HCT116 (cell line): ENCODE results near the gene PARM1. TPM values are rescaled to one million over a fixed set of nuclear protein-coding genes. Genes with fewer than 3 reads are reported as not detected.

Experiments
- ATAC-seq: fragments of 200-7000 bp; cut with Tn5 transposase; 2 replicates; pipeline ENCODE4 v1.9.1; 2020; ENCODE audit warnings: mild to moderate bottlenecking, moderate library complexity
- BruUV-seq: library from RNA; stranded (reverse); fragments of 400-500 nt; replicated peaks from 2 replicates; lab custom pipeline; 2021; lab: Mats Ljungman, UMichigan
- CTCF ChIA-PET: fragments of 300-600 bp; sonication (Branson Sonifier 250); formaldehyde crosslinking; loops from one replicate; lab custom pipeline; 2021; ENCODE audit warnings: antibody characterized with exemption; lab: Charles Lee
- POLR2A ChIA-PET: fragments of 300-600, 350-600 bp; sonication (Branson Sonifier 250); formaldehyde crosslinking; loops from one replicate; lab custom pipeline; 2021; ENCODE audit warnings: antibody characterized with exemption; lab: Charles Lee
- RAD21 ChIA-PET, 2 experiments: fragments of 300-600 bp; sonication (Branson Sonifier 250); formaldehyde crosslinking; loops; one replicate each; lab custom pipeline; 2023; ENCODE audit warnings: low total read pairs in 2 of 2; ENCODE audit not compliant: uncharacterized antibody in 2 of 2, unreplicated experiment in 2 of 2, low non-redundant PET in 1 of 2; lab: Charles Lee
- DNase-seq: peaks from one replicate; pipeline ENCODE4 v3.0.0-alpha.2; 2010; ENCODE audit warnings: low read depth, low spot score
- H2AFZ ChIP-seq: fragments of 200-600 bp; shearing (Covaris generic), sonication (generic); 2 replicates; pipeline ENCODE4 v1.6.1; 2017; ENCODE audit warnings: low read depth, mixed run types, mixed read lengths, antibody characterized with exemption, low read length; ENCODE audit not compliant: poor library complexity, severe bottlenecking
- H3K27ac ChIP-seq: 2 replicates; pipeline ENCODE4 v1.5.1; 2012; ENCODE audit warnings: low read depth, low read length
- H3K27me3 ChIP-seq: fragments of 200-600 bp; sonication (generic); 2 replicates; pipeline ENCODE4 v1.6.1; 2016; ENCODE audit warnings: mixed run types, low read length, mixed read lengths; ENCODE audit not compliant: insufficient read depth
- H3K36me3 ChIP-seq, 2 experiments: fragments of 200-500 bp in 1 of 2; fragments of 200-600 bp in 1 of 2; sonication (Bioruptor generic) in 1 of 2; sonication (generic) in 1 of 2; 2 replicates each; pipeline versions ENCODE4 v1.5.1 to v1.6.1; 2014 to 2016; ENCODE audit warnings: low read length in 2 of 2, inconsistent platforms in 1 of 2, mixed read lengths in 1 of 2, mixed run types in 1 of 2; ENCODE audit not compliant: insufficient read depth in 2 of 2, control insufficient read depth in 1 of 2
- H3K4me1 ChIP-seq, 2 experiments: fragments of 200-600 bp in 1 of 2; sonication (generic) in 1 of 2; 2 replicates each; pipeline versions ENCODE4 v1.5.1 to v1.6.1; 2012 to 2017; ENCODE audit warnings: low read length in 2 of 2, inconsistent platforms in 1 of 2, mild to moderate bottlenecking in 1 of 2, mixed read lengths in 1 of 2, mixed run types in 1 of 2, moderate library complexity in 1 of 2; ENCODE audit not compliant: insufficient read depth in 2 of 2, control insufficient read depth in 1 of 2
- H3K4me2 ChIP-seq: fragments of 200-600 bp; sonication (generic); 2 replicates; pipeline ENCODE4 v1.6.1; 2017; ENCODE audit warnings: mixed run types, low read length, mixed read lengths
- H3K4me3 ChIP-seq, 2 experiments: fragments of 200-600 bp in 1 of 2; sonication (generic) in 1 of 2; replicated peaks in 1 of 2; 2 replicates each; pipeline ENCODE4 v1.5.1; 2011 to 2016; ENCODE audit warnings: low read length in 2 of 2, control low read depth in 1 of 2, low read depth in 1 of 2, mild to moderate bottlenecking in 1 of 2, mixed read lengths in 1 of 2, mixed run types in 1 of 2
- H3K79me2 ChIP-seq: fragments of 200-600 bp; sonication (generic); 2 replicates; pipeline ENCODE4 v1.6.1; 2017; ENCODE audit warnings: mild to moderate bottlenecking, mixed run types, low read length, moderate library complexity, mixed read lengths; ENCODE audit not compliant: insufficient read depth
- H3K9ac ChIP-seq: fragments of 200-600 bp; sonication (generic); 2 replicates; pipeline ENCODE4 v1.6.1; 2016; ENCODE audit warnings: low read length, mixed read lengths
- H3K9me2 ChIP-seq: fragments of 200-600 bp; sonication (generic), shearing (Covaris generic); 2 replicates; pipeline ENCODE4 v1.6.1; 2017; ENCODE audit warnings: mixed run types, mild to moderate bottlenecking, moderate library complexity; ENCODE audit not compliant: insufficient read depth
- H3K9me3 ChIP-seq, 2 experiments: fragments of 200-500 bp in 1 of 2; fragments of 200-600 bp in 1 of 2; sonication (Bioruptor generic) in 1 of 2; sonication (generic) in 1 of 2; 2 replicates each; pipeline ENCODE4 v1.6.1; 2014 to 2017; ENCODE audit warnings: low read length in 2 of 2, mixed read lengths in 2 of 2, inconsistent platforms in 1 of 2, low read depth in 1 of 2, mild to moderate bottlenecking in 1 of 2, mixed run types in 1 of 2, moderate library complexity in 1 of 2; ENCODE audit not compliant: control insufficient read depth in 1 of 2, insufficient read depth in 1 of 2
- H4K20me1 ChIP-seq: fragments of 200-600 bp; sonication (generic), shearing (Covaris generic); 2 replicates; pipeline ENCODE4 v1.6.1; 2017; ENCODE audit warnings: mixed run types, mild to moderate bottlenecking, moderate library complexity; ENCODE audit not compliant: insufficient read depth
- EGR1 ChIP-seq: IDR thresholded peaks from 2 replicates; pipeline ENCODE4 v1.6.1; 2012; ENCODE audit warnings: low read depth
- ELF1 ChIP-seq: IDR thresholded peaks from 2 replicates; pipeline ENCODE4 v1.6.1; 2012; ENCODE audit warnings: low read depth, borderline replicate concordance
- JUND ChIP-seq: IDR thresholded peaks from 2 replicates; pipeline ENCODE4 v1.6.1; 2012
- SP1 ChIP-seq: IDR thresholded peaks from 2 replicates; pipeline ENCODE4 v1.6.1; 2012; ENCODE audit warnings: low read depth
- TCF7L2 ChIP-seq: IDR thresholded peaks from 2 replicates; pipeline ENCODE4 v1.7.0; 2011; ENCODE audit warnings: borderline replicate concordance, inconsistent platforms; ENCODE audit not compliant: insufficient read depth, insufficient read length; ENCODE audit errors: extremely low read depth
- intact Hi-C: fragments of 100-400 bp; cut with micrococcal nuclease; formaldehyde crosslinking; loops from 2 replicates; pipeline ENCODE4 v1.10.0; 2022
- total RNA-seq: library from RNA; stranded (reverse); gene quantifications from one replicate; pipeline ENCODE4 v1.2.1, GENCODE V29; 2021; ENCODE audit not compliant: unreplicated experiment
- TF ChIP-seq, protein P1 (sequence below): IDR thresholded peaks from 2 replicates; pipeline ENCODE4 v1.6.1; 2012; ENCODE audit warnings: low read depth
- TF ChIP-seq, protein P2 (sequence below), 3 experiments: fragments of 200-600 bp in 1 of 3; sonication (generic) in 1 of 3; IDR thresholded peaks in 2 of 3; conservative IDR thresholded peaks in 1 of 3; 2 replicates each; pipeline ENCODE4 v1.5.1; 2012 to 2017; ENCODE audit warnings: low read depth in 2 of 3, low read length in 2 of 3, antibody characterized with exemption in 1 of 3, borderline replicate concordance in 1 of 3, control low read depth in 1 of 3, mild to moderate bottlenecking in 1 of 3, mixed read lengths in 1 of 3, mixed run types in 1 of 3, moderate library complexity in 1 of 3; ENCODE audit not compliant: insufficient read depth in 1 of 3
- TF ChIP-seq, protein P3 (sequence below): IDR thresholded peaks from 2 replicates; pipeline ENCODE4 v1.6.1; 2011; ENCODE audit warnings: mild to moderate bottlenecking, low read length, moderate library complexity; ENCODE audit not compliant: insufficient replicate concordance; ENCODE audit errors: extremely low read depth

The PARM1 gene
- total RNA-seq, 1 experiment from 2014 or later, result 11.7 TPM

DNA sequence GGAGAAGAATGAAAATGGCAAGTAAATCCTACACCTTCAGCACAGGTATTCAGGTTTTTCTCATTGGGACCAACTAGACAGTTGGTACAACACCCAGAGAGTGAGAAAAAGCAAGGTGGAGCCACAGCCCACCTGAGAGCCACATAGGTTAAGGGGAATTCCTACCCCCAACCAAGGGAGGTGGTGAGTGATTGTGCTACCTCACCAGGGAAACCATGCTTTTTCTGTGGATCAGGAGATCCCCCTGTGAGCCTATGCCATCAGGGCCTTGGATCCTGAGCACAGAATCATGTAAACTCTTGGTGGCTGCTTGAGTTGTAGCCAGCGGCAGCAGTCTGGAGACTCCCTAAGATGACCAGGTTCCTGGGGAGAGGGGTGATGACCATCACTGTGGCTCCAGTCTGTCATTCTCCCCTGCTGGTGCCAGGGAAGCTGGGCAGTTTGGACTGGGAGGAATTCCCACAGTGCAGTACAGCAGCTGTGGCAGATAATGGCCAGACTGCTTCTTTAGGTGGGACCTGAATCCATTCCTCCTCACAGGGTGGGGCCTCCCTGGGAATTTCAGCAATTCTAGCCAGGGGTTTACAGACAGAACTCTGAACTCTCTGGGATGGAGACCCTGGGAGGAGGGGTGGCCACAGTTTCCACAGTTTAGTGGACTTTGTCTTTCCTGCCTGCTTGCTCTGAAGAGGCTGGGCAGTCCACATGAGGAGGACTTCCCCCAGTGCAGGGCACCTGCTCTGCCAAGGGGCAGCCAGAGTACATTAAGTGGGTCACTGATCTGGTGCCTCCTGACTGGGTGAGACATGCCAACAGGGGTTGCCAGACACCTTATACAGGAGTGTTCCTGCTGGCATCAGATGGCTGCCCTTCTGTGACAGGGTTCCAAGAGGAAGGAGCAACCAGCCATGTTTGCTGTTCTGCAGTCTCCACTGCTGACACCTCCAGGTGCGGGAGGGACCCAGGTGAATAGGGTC lies 43.2 kb downstream of the PARM1 start:
- no peak overlapping the region for H3K9ac ChIP-seq
- TF ChIP-seq EGR1 (no peak), SP1 (no peak), ELF1 (no peak), JUND (no peak), TCF7L2 (no peak)
- TF ChIP-seq, protein P1, sequence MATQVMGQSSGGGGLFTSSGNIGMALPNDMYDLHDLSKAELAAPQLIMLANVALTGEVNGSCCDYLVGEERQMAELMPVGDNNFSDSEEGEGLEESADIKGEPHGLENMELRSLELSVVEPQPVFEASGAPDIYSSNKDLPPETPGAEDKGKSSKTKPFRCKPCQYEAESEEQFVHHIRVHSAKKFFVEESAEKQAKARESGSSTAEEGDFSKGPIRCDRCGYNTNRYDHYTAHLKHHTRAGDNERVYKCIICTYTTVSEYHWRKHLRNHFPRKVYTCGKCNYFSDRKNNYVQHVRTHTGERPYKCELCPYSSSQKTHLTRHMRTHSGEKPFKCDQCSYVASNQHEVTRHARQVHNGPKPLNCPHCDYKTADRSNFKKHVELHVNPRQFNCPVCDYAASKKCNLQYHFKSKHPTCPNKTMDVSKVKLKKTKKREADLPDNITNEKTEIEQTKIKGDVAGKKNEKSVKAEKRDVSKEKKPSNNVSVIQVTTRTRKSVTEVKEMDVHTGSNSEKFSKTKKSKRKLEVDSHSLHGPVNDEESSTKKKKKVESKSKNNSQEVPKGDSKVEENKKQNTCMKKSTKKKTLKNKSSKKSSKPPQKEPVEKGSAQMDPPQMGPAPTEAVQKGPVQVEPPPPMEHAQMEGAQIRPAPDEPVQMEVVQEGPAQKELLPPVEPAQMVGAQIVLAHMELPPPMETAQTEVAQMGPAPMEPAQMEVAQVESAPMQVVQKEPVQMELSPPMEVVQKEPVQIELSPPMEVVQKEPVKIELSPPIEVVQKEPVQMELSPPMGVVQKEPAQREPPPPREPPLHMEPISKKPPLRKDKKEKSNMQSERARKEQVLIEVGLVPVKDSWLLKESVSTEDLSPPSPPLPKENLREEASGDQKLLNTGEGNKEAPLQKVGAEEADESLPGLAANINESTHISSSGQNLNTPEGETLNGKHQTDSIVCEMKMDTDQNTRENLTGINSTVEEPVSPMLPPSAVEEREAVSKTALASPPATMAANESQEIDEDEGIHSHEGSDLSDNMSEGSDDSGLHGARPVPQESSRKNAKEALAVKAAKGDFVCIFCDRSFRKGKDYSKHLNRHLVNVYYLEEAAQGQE, result no peak
- TF ChIP-seq, protein P2, sequence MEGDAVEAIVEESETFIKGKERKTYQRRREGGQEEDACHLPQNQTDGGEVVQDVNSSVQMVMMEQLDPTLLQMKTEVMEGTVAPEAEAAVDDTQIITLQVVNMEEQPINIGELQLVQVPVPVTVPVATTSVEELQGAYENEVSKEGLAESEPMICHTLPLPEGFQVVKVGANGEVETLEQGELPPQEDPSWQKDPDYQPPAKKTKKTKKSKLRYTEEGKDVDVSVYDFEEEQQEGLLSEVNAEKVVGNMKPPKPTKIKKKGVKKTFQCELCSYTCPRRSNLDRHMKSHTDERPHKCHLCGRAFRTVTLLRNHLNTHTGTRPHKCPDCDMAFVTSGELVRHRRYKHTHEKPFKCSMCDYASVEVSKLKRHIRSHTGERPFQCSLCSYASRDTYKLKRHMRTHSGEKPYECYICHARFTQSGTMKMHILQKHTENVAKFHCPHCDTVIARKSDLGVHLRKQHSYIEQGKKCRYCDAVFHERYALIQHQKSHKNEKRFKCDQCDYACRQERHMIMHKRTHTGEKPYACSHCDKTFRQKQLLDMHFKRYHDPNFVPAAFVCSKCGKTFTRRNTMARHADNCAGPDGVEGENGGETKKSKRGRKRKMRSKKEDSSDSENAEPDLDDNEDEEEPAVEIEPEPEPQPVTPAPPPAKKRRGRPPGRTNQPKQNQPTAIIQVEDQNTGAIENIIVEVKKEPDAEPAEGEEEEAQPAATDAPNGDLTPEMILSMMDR (IDR thresholded peaks at IDR 0.05 in 2 of 3, conservative IDR thresholded peaks at IDR 0.05 in 1 of 3; ENCODE audit: borderline replicate concordance in 1 of 3, insufficient read depth in 1 of 3, low read depth in 2 of 3, low read length in 2 of 3), result no peak
- TF ChIP-seq, protein P3, sequence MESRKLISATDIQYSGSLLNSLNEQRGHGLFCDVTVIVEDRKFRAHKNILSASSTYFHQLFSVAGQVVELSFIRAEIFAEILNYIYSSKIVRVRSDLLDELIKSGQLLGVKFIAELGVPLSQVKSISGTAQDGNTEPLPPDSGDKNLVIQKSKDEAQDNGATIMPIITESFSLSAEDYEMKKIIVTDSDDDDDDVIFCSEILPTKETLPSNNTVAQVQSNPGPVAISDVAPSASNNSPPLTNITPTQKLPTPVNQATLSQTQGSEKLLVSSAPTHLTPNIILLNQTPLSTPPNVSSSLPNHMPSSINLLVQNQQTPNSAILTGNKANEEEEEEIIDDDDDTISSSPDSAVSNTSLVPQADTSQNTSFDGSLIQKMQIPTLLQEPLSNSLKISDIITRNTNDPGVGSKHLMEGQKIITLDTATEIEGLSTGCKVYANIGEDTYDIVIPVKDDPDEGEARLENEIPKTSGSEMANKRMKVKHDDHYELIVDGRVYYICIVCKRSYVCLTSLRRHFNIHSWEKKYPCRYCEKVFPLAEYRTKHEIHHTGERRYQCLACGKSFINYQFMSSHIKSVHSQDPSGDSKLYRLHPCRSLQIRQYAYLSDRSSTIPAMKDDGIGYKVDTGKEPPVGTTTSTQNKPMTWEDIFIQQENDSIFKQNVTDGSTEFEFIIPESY, result no peak
- no peak for ATAC-seq

More for the DNA sequence above, 43.2 kb downstream of the PARM1 start:
- no peaks in the 10 kb centered on the region for H3K36me3 ChIP-seq
- BruUV-seq, result no TSS peak
- DNase-seq, result no peak
- ChIA-PET CTCF (no interaction called here), POLR2A (no interaction called here), RAD21 (no interaction called here)
- H3K9me3 ChIP-seq, result no peaks in the 10 kb centered on the region
- H3K9me2 ChIP-seq, result no peaks in the 10 kb centered on the region
- no peaks in the 10 kb centered on the region for H3K27me3 ChIP-seq
- no peak overlapping the region for H3K4me3 ChIP-seq
- no peak overlapping the region for H3K27ac ChIP-seq
- H2AFZ ChIP-seq, result no peak overlapping the region
- no peaks in the 10 kb centered on the region for H4K20me1 ChIP-seq
- H3K4me2 ChIP-seq, result no peak overlapping the region
- H3K4me1 ChIP-seq, result no peaks in the 10 kb centered on the region
- no peaks in the 10 kb centered on the region for H3K79me2 ChIP-seq
- intact Hi-C loops, result no loop called here
